Right renal cortex interstitium (tissue), 3 donors: ENCODE results near the gene ROGDI. TPM values are rescaled to one million over a fixed set of nuclear protein-coding genes. Genes with fewer than 3 reads are reported as not detected.

ENCODE experiments used
- DNase-seq, 3 donors: peaks; one replicate each; pipeline ENCODE4 v3.0.0-alpha.2; 2013; ENCODE audit warnings: low read depth in 3 of 3, low spot score in 2 of 3
- polyA plus RNA-seq, 3 donors: library from polyadenylated mRNA; unstranded; fragments of 120-200 nt; gene quantifications; one replicate each; pipeline ENCODE4 v1.2.1, GENCODE V29; 2013; ENCODE audit not compliant: insufficient read length in 3 of 3

ROGDI gene
- polyA plus RNA-seq, 3 donors = 29.0 to 32.3 (median 31.4) TPM

GRCh38 chr16:4768549-4769305 lies 33.7 kb downstream of the ROGDI start:
- DNase-seq = peak; percentile 84 to 93 (median 85)

GRCh38 chr16:4767872-4768548 lies 34.4 kb downstream of the ROGDI start:
- no peak for DNase-seq

- DNase-seq = peak; percentile 87 to 91 (median 90)
Observed at GRCh38 chr16:4766875-4767628, 35.4 kb downstream of the ROGDI start, which contains the start of gene ZNF500. ZNF500 (minus strand) TSS chr16:4767162; CDS start chr16:4765978, 1,184 bp downstream.

GRCh38 chr16:4765511-4766474 lies 36.6 kb downstream of the ROGDI start:
- no peak for DNase-seq

GRCh38 chr16:4763791-4764190 lies 38.6 kb downstream of the ROGDI start:
- DNase-seq = no peak

GRCh38 chr16:4762205-4762604 lies 40.2 kb downstream of the ROGDI start:
- no peak for DNase-seq

GRCh38 chr16:4760221-4760910 lies 42.1 kb downstream of the ROGDI start:
- DNase-seq = no peak

- no peak for DNase-seq
Observed at GRCh38 chr16:4755687-4756086, 46.7 kb downstream of the ROGDI start.

- DNase-seq = no peak
Observed at GRCh38 chr16:4754865-4755264, 47.6 kb downstream of the ROGDI start.

GRCh38 chr16:4753227-4753626 lies 49.2 kb downstream of the ROGDI start:
- no peak for DNase-seq

GRCh38 chr16:4752351-4753100 lies 49.9 kb downstream of the ROGDI start:
- DNase-seq = no peak

- DNase-seq = no peak
Observed at GRCh38 chr16:4750896-4751295, 51.5 kb downstream of the ROGDI start.

- DNase-seq = no peak
Observed at GRCh38 chr16:4749700-4750257, 52.7 kb downstream of the ROGDI start.

- DNase-seq = no peak
Observed at GRCh38 chr16:4748682-4749411, 53.6 kb downstream of the ROGDI start.

GRCh38 chr16:4747906-4748681 lies 54.3 kb downstream of the ROGDI start:
- no peak for DNase-seq

- DNase-seq = no peak
Observed at GRCh38 chr16:4746991-4747574, 55.4 kb downstream of the ROGDI start.
